HepG2 (cell line): ENCODE data around the gene XIAP. TPM values are rescaled to one million over a fixed set of nuclear protein-coding genes. Genes with fewer than 3 reads are reported as not detected.

ENCODE experiments used
- ATAC-seq: fragments of 200-7000 bp; cut with Tn5 transposase; 3 replicates; pipeline ENCODE4 v1.9.1; 2020; ENCODE audit warnings: mild to moderate bottlenecking, moderate library complexity
- BruUV-seq: library from RNA; stranded (reverse); fragments of 400-500 nt; replicated peaks from 2 replicates; lab custom pipeline; 2021; lab: Mats Ljungman, UMichigan
- CTCF ChIA-PET: fragments of 300-600 bp; formaldehyde crosslinking; extraction: SDS; loops from one replicate; lab custom pipeline; 2021; ENCODE audit warnings: low total read pairs, inconsistent platforms, low intra/inter-chr PET ratio; lab: Yijun Ruan, JAX
- POLR2A ChIA-PET: fragments of 350-600 bp; sonication (Branson Sonifier 250); formaldehyde crosslinking; loops from one replicate; lab custom pipeline; 2020; ENCODE audit warnings: antibody characterized with exemption, inconsistent platforms; lab: Yijun Ruan, JAX
- DNase-seq: peaks from one replicate; pipeline ENCODE4 v3.0.0-alpha.2; 2015; ENCODE audit warnings: low spot score
- FAIRE-seq: peaks from 3 replicates; lab custom pipeline; 2011; peaks lifted over from hg19 to GRCh38; lab: Jason Lieb, UNC
- H2AFZ ChIP-seq: one replicate; pipeline ENCODE4 v1.6.1; 2011; ENCODE audit warnings: low read length, inconsistent platforms
- H3K27ac ChIP-seq: fragments of 300-600 bp; 3 replicates; pipeline ENCODE4 v1.8.0; 2011; ENCODE audit warnings: mixed run types, mild to moderate bottlenecking, mixed read lengths, low read length, inconsistent platforms; ENCODE audit not compliant: insufficient read depth; ENCODE audit errors: extremely low read length
- H3K27me3 ChIP-seq, 2 experiments: fragments of 200-600 bp in 1 of 2; 2 replicates in 1 of 2; 3 replicates in 1 of 2; pipeline versions ENCODE4 v1.6.0 to v1.8.0; 2011; ENCODE audit warnings: low read length in 2 of 2, mild to moderate bottlenecking in 2 of 2, moderate library complexity in 2 of 2, inconsistent platforms in 1 of 2; ENCODE audit not compliant: insufficient read depth in 2 of 2, control insufficient read depth in 1 of 2
- H3K36me3 ChIP-seq, 2 experiments: fragments of 200-600 bp in 1 of 2; replicated peaks in 1 of 2; 2 replicates in 1 of 2; 3 replicates in 1 of 2; pipeline versions ENCODE4 v1.5.1 to v1.8.0; 2011; ENCODE audit warnings: low read length in 2 of 2, inconsistent platforms in 1 of 2; ENCODE audit not compliant: insufficient read depth in 2 of 2, control insufficient read depth in 1 of 2
- H3K4me1 ChIP-seq: 2 replicates; pipeline ENCODE4 v1.5.1; 2012; ENCODE audit warnings: low read length, inconsistent platforms; ENCODE audit not compliant: insufficient read depth
- H3K4me2 ChIP-seq: 2 replicates; pipeline ENCODE4 v1.6.0; 2011; ENCODE audit warnings: low read depth, low read length, inconsistent platforms
- H3K4me3 ChIP-seq, 3 experiments: fragments of 200-600 bp in 1 of 3; sonication (generic), shearing (Covaris generic) in 1 of 3; replicated peaks in 1 of 3; 2 replicates each; pipeline ENCODE4 v1.5.1; 2011 to 2016; ENCODE audit warnings: low read length in 3 of 3, inconsistent platforms in 2 of 3, low read depth in 2 of 3, mild to moderate bottlenecking in 2 of 3, control low read depth in 1 of 3, mixed read lengths in 1 of 3; ENCODE audit not compliant: insufficient read depth in 1 of 3
- H3K79me2 ChIP-seq: one replicate; pipeline ENCODE4 v1.6.1; 2011; ENCODE audit warnings: low read length, inconsistent platforms; ENCODE audit not compliant: insufficient read depth
- H3K9ac ChIP-seq: 2 replicates; pipeline ENCODE4 v1.6.0; 2011; ENCODE audit warnings: mild to moderate bottlenecking, low read depth, low read length, inconsistent platforms; ENCODE audit not compliant: insufficient read depth
- H3K9me3 ChIP-seq: 2 replicates; pipeline ENCODE4 v1.5.1; 2012; ENCODE audit warnings: mild to moderate bottlenecking, low read length
- H4K20me1 ChIP-seq: 2 replicates; pipeline ENCODE4 v1.6.0; 2011; ENCODE audit warnings: inconsistent platforms, mild to moderate bottlenecking, low read length, moderate library complexity; ENCODE audit not compliant: insufficient read depth
- DMTF1 ChIP-seq: sonication (generic); formaldehyde crosslinking; IDR thresholded peaks from 2 replicates; pipeline ENCODE4 v1.4.0; 2020; ENCODE audit warnings: mild to moderate bottlenecking, missing genetic modification reagents
- KDM1A ChIP-seq: IDR thresholded peaks from 2 replicates; pipeline ENCODE4 v1.6.1; 2016; ENCODE audit warnings: missing compliant biosample characterization
- KDM2A ChIP-seq: sonication (generic); formaldehyde crosslinking; IDR thresholded peaks from 2 replicates; pipeline ENCODE4 v1.4.0; 2020; ENCODE audit warnings: low read depth, missing genetic modification reagents, borderline replicate concordance
- KLF12 ChIP-seq: sonication (generic); formaldehyde crosslinking; IDR thresholded peaks from 2 replicates; pipeline ENCODE4 v1.4.0; 2020; ENCODE audit warnings: missing genetic modification reagents, borderline replicate concordance
- MTERF4 ChIP-seq: sonication (generic); formaldehyde crosslinking; IDR thresholded peaks from 2 replicates; pipeline ENCODE4 v1.8.0; 2023; ENCODE audit warnings: mild to moderate bottlenecking, missing genetic modification reagents
- PAWR ChIP-seq: sonication (generic); formaldehyde crosslinking; IDR thresholded peaks from 2 replicates; pipeline ENCODE4 v1.4.0; 2020; ENCODE audit warnings: missing genetic modification reagents, mild to moderate bottlenecking, borderline replicate concordance
- TFDP1 ChIP-seq: IDR thresholded peaks from 2 replicates; pipeline ENCODE4 v1.6.1; 2016; ENCODE audit warnings: missing compliant biosample characterization, missing genetic modification reagents, borderline replicate concordance
- ZFX ChIP-seq: sonication (generic); formaldehyde crosslinking; IDR thresholded peaks from 2 replicates; pipeline ENCODE4 v1.4.0; 2020; ENCODE audit warnings: mild to moderate bottlenecking, low read depth, missing genetic modification reagents, moderate library complexity
- ZNF282 ChIP-seq: fragments of 450-650 bp; IDR thresholded peaks from 2 replicates; pipeline ENCODE4 v1.6.1; 2018; ENCODE audit not compliant: partially characterized antibody
- ZNF574 ChIP-seq: sonication (generic); formaldehyde crosslinking; IDR thresholded peaks from 2 replicates; pipeline ENCODE4 v1.4.0; 2020; ENCODE audit warnings: missing genetic modification reagents
- WGBS: methylation state at CpG from one replicate; pipeline ENCODE4 v1.1.6; 2017; ENCODE audit warnings: low lambda C conversion rate; 5-methylcytosine and 5-hydroxymethylcytosine counted together
- in situ Hi-C: cut with HindIII; loops from 2 replicates; pipeline ENCODE4 v1.10.0; 2017; ENCODE audit warnings: low pct_unique_long_range_greater_than_20kb; ENCODE audit not compliant: extremely low pct_ligation_motif_present
- intact Hi-C: fragments of 100-400 bp; cut with micrococcal nuclease; formaldehyde crosslinking; loops from one replicate; pipeline ENCODE4 v1.10.0; 2022; ENCODE audit not compliant: unreplicated experiment
- polyA plus RNA-seq, 8 experiments: library from polyadenylated mRNA; depleted of rRNA in 3 of 8; stranded (reverse) in 7 of 8; unstranded in 1 of 8; fragments of >200 nt; fragmentation: Illumina TruSeq in 4 of 8; extraction: Trizol in 4 of 8; gene quantifications; 2 replicates each; pipeline versions ENCODE4 v1.2.1 to v1.2.3, GENCODE V29; 2011 to 2016; ENCODE audit warnings: low read depth in 4 of 8, missing spikeins in 1 of 8, mixed read lengths in 1 of 8; ENCODE audit not compliant: insufficient read depth in 1 of 8
- total RNA-seq, 5 experiments: library from RNA; depleted of rRNA; stranded (reverse); fragments of >200 nt; fragmentation: Illumina TruSeq; extraction: Trizol; gene quantifications; 2 replicates each; pipeline ENCODE4 v1.2.3, GENCODE V29; 2016; ENCODE audit warnings: low read depth in 1 of 5

XIAP gene
- total and polyA plus RNA-seq, 2 of the 13 experiments (the other 11 are each of a cell fraction or from before 2014, with no cell fraction given) = 12.9 to 29.5 TPM

GRCh38 chrX:123854329-123854728, 5.5 kb upstream of the XIAP start:
- no peak for DNase-seq
- Histone ChIP-seq H3K4me1 (peaks cover 11% of the 10 kb centered on the region), H3K27ac (no peak overlapping the region), H2AFZ (no peak overlapping the region), H3K9me3 (no peaks in the 10 kb centered on the region), H3K36me3 (no peaks in the 10 kb centered on the region), H3K4me3 (no peak overlapping the region), H3K4me2 (no peak overlapping the region), H4K20me1 (no peaks in the 10 kb centered on the region), H3K27me3 (no peaks in the 10 kb centered on the region), H3K79me2 (no peaks in the 10 kb centered on the region), H3K9ac (no peak overlapping the region)
- no peak for TF ChIP-seq ZFX (CRISPR knock-in tag)
- TF ChIP-seq MTERF4 (CRISPR knock-in tag) = no peak
- TF ChIP-seq TFDP1 = no peak
- no peak for TF ChIP-seq KDM2A (CRISPR knock-in tag)
- no peak for TF ChIP-seq PAWR (CRISPR knock-in tag)
- no peak for TF ChIP-seq KDM1A (CRISPR knock-in tag)
- TF ChIP-seq ZNF574 = no peak
- TF ChIP-seq KLF12 (CRISPR knock-in tag) = no peak
- no peak for TF ChIP-seq DMTF1 (CRISPR knock-in tag)
- TF ChIP-seq ZNF282 = no peak
- in situ Hi-C loops (no loop called here), intact Hi-C loops (no loop called here)
- BruUV-seq = no TSS peak
- whole genome bisulfite sequencing = 83% methylated on average over 2 of the region's 2 CpGs
- FAIRE-seq = no peak
- ChIA-PET CTCF (no interaction called here), POLR2A (no interaction called here)
- ATAC-seq = no peak
